Neuronal stem cell (in vitro differentiated cells): ENCODE results near the gene MLST8.

Experiments
- DNase-seq: peaks from one replicate; pipeline ENCODE4 v3.0.0-alpha.2; 2013; ENCODE audit warnings: low spot score
- H2AFZ ChIP-seq: one replicate; pipeline ENCODE4 v1.6.1; 2013; ENCODE audit warnings: mild to moderate bottlenecking, low read length, inconsistent platforms
- H2AK5ac ChIP-seq: 2 replicates; pipeline ENCODE4 v1.6.1; 2013; ENCODE audit warnings: low read depth, mild to moderate bottlenecking, inconsistent platforms, low read length, moderate library complexity, mixed read lengths
- H2BK120ac ChIP-seq: 2 replicates; pipeline ENCODE4 v1.6.1; 2013; ENCODE audit warnings: low read depth, mild to moderate bottlenecking, inconsistent platforms, low read length, moderate library complexity, mixed read lengths
- H2BK12ac ChIP-seq: one replicate; pipeline ENCODE4 v1.6.1; 2013; ENCODE audit warnings: low read length, inconsistent platforms
- H2BK15ac ChIP-seq: 2 replicates; pipeline ENCODE4 v1.6.1; 2013; ENCODE audit warnings: mild to moderate bottlenecking, low read length, inconsistent platforms, mixed read lengths
- H2BK5ac ChIP-seq: one replicate; pipeline ENCODE4 v1.6.1; 2013; ENCODE audit warnings: inconsistent platforms, mild to moderate bottlenecking, low read length, moderate library complexity
- H3K14ac ChIP-seq: one replicate; pipeline ENCODE4 v1.6.1; 2013; ENCODE audit warnings: low read length, inconsistent platforms
- H3K18ac ChIP-seq: 2 replicates; pipeline ENCODE4 v1.6.1; 2013; ENCODE audit warnings: low read length, inconsistent platforms
- H3K23ac ChIP-seq: 2 replicates; pipeline ENCODE4 v1.6.1; 2013; ENCODE audit warnings: low read depth, mild to moderate bottlenecking, mixed read lengths, low read length, inconsistent platforms; ENCODE audit not compliant: poor library complexity
- H3K27ac ChIP-seq: replicated peaks from 3 replicates; pipeline ENCODE4 v1.5.1; 2013; ENCODE audit warnings: low read length, inconsistent platforms
- H3K27me3 ChIP-seq, 3 experiments: 2 replicates each; pipeline ENCODE4 v1.6.1; 2013; ENCODE audit warnings: low read length in 3 of 3, mild to moderate bottlenecking in 2 of 3, inconsistent platforms in 1 of 3, low read depth in 1 of 3, mixed read lengths in 1 of 3, moderate library complexity in 1 of 3; ENCODE audit not compliant: control insufficient read depth in 3 of 3, insufficient read depth in 3 of 3
- H3K36me3 ChIP-seq, 2 donors: replicated peaks in 1 of 2; 2 replicates each; pipeline ENCODE4 v1.6.1; 2013; ENCODE audit warnings: low read length in 2 of 2; ENCODE audit not compliant: control insufficient read depth in 2 of 2, insufficient read depth in 2 of 2
- H3K4ac ChIP-seq: 2 replicates; pipeline ENCODE4 v1.6.1; 2013; ENCODE audit warnings: inconsistent platforms, mild to moderate bottlenecking, low read length, moderate library complexity
- H3K4me1 ChIP-seq, 2 donors: 1 replicate in 1 of 2; 2 replicates in 1 of 2; pipeline ENCODE4 v1.6.1; 2013; ENCODE audit warnings: low read length in 2 of 2, low read depth in 1 of 2; ENCODE audit not compliant: control insufficient read depth in 2 of 2, insufficient read depth in 1 of 2
- H3K4me2 ChIP-seq: one replicate; pipeline ENCODE4 v1.6.1; 2013; ENCODE audit warnings: mild to moderate bottlenecking, low read length, inconsistent platforms; ENCODE audit not compliant: insufficient read depth, poor library complexity, severe bottlenecking
- H3K4me3 ChIP-seq, 2 donors: 2 replicates each; pipeline ENCODE4 v1.5.1; 2013; ENCODE audit warnings: low read length in 2 of 2, mild to moderate bottlenecking in 2 of 2, inconsistent platforms in 1 of 2, moderate library complexity in 1 of 2
- H3K79me1 ChIP-seq: one replicate; pipeline ENCODE4 v1.6.1; 2013; ENCODE audit warnings: low read depth, mild to moderate bottlenecking, inconsistent platforms, low read length, moderate library complexity
- H3K9ac ChIP-seq: one replicate; pipeline ENCODE4 v1.6.1; 2013; ENCODE audit warnings: mild to moderate bottlenecking, low read depth, low read length, inconsistent platforms; ENCODE audit not compliant: poor library complexity
- H3K9me3 ChIP-seq, 2 donors: replicated peaks in 1 of 2; 2 replicates each; pipeline versions ENCODE3 to v1.6.1; 2013; ENCODE audit warnings: low read length in 2 of 2, mild to moderate bottlenecking in 2 of 2, inconsistent platforms in 1 of 2, low read depth in 1 of 2, mixed read lengths in 1 of 2, moderate library complexity in 1 of 2; ENCODE audit not compliant: control insufficient read depth in 2 of 2, insufficient read depth in 1 of 2
- H4K8ac ChIP-seq: one replicate; pipeline ENCODE4 v1.6.1; 2013; ENCODE audit warnings: low read depth, mild to moderate bottlenecking, inconsistent platforms, low read length, moderate library complexity
- H4K91ac ChIP-seq: one replicate; pipeline ENCODE4 v1.6.1; 2013; ENCODE audit warnings: low read length, low read depth, mild to moderate bottlenecking, inconsistent platforms; ENCODE audit not compliant: poor library complexity
- WGBS, 2 donors: extraction: QIAGEN DNeasy Blood & Tissue Kit; methylation state at CpG; one replicate each; pipeline ENCODE4 v1.1.7; 2013; ENCODE audit warnings: missing lambda C conversion rate in 2 of 2, mixed read lengths in 1 of 2; ENCODE audit not compliant: insufficient read length in 2 of 2, insufficient replicate concordance in 1 of 2; ENCODE audit errors: extremely low coverage in 2 of 2; 5-methylcytosine and 5-hydroxymethylcytosine counted together

The MLST8 gene

GRCh38 chr16:2211923-2212347 is 6.7 kb downstream of the MLST8 start:
- Histone ChIP-seq H3K9me3 (no peaks in the 10 kb centered on the region), H3K23ac (peak overlapping the region; percentile 75), H2BK5ac (peak overlapping the region; percentile 44), H2BK15ac (no peak overlapping the region), H3K79me1 (peaks cover 19% of the 10 kb centered on the region), H3K18ac (no peak overlapping the region), H3K14ac (no peak overlapping the region), H3K4me3 (peak overlapping the region in 1 of 2 donors; percentile 97), H2AFZ (no peak overlapping the region), H3K36me3 (peaks cover 38 to 57% of the 10 kb centered on the region in 2 donors), H2BK12ac (no peak overlapping the region), H3K4ac (no peak overlapping the region), H2BK120ac (no peak overlapping the region), H2AK5ac (no peak overlapping the region), H4K8ac (no peak overlapping the region), H3K9ac (peak overlapping the region; percentile 63), H4K91ac (no peak overlapping the region), H3K4me2 (no peak overlapping the region), H3K4me1 (peaks cover 9 to 11% of the 10 kb centered on the region in 2 donors), H3K27me3 (no peaks in the 10 kb centered on the region), H3K27ac (no peak overlapping the region)
- DNase-seq, result no peak
- no CpG with 5 or more reads among the region's 11 CpGs for WGBS, 2 donors

GRCh38 chr16:2212362-2213324 is 7.4 kb downstream of the MLST8 start:
- peaks cover 18% of the 10 kb centered on the region for H3K79me1 ChIP-seq
- no CpG with 5 or more reads among the region's 19 CpGs for WGBS, 2 donors
- H3K27ac ChIP-seq, result no peak overlapping the region
- H2BK15ac ChIP-seq, result no peak overlapping the region
- H3K18ac ChIP-seq, result no peak overlapping the region
- H3K4ac ChIP-seq, result no peak overlapping the region
- no peak overlapping the region for H3K9ac ChIP-seq
- peaks cover 34 to 50% of the 10 kb centered on the region in 2 donors for H3K36me3 ChIP-seq
- H2AK5ac ChIP-seq, result no peak overlapping the region
- H3K4me1 ChIP-seq, result peaks cover 9 to 11% of the 10 kb centered on the region in 2 donors
- H3K14ac ChIP-seq, result no peak overlapping the region
- no peak overlapping the region for H2BK120ac ChIP-seq
- H4K91ac ChIP-seq, result no peak overlapping the region
- H3K9me3 ChIP-seq, result no peaks in the 10 kb centered on the region
- peak overlapping the region; percentile 75 for H3K23ac ChIP-seq
- peak overlapping the region in 1 of 2 donors; percentile 97 for H3K4me3 ChIP-seq
- H2AFZ ChIP-seq, result no peak overlapping the region
- no peak overlapping the region for H4K8ac ChIP-seq
- no peak for DNase-seq
- no peak overlapping the region for H2BK12ac ChIP-seq
- no peaks in the 10 kb centered on the region for H3K27me3 ChIP-seq
- peak overlapping the region; percentile 96 for H3K4me2 ChIP-seq
- H2BK5ac ChIP-seq, result peak overlapping the region; percentile 44

- peak overlapping the region; percentile 98 for H3K9ac ChIP-seq
- peak overlapping the region; percentile 82 for H3K14ac ChIP-seq
- peak overlapping the region; percentile 94 for H2BK5ac ChIP-seq
- H3K27me3 ChIP-seq, result no peaks in the 10 kb centered on the region
- peaks cover 9 to 11% of the 10 kb centered on the region in 2 donors for H3K4me1 ChIP-seq
- no peaks in the 10 kb centered on the region for H3K9me3 ChIP-seq
- H3K18ac ChIP-seq, result peak overlapping the region; percentile 96
- peak overlapping the region; percentile 81 for H2AFZ ChIP-seq
- peak overlapping the region; percentile 26 for H2BK15ac ChIP-seq
- DNase-seq, result no peak
- peak overlapping the region; percentile 97 to 100 for H3K4me3 ChIP-seq
- H2BK120ac ChIP-seq, result no peak overlapping the region
- peaks cover 22 to 36% of the 10 kb centered on the region in 2 donors for H3K36me3 ChIP-seq
- peak overlapping the region; percentile 84 for H2AK5ac ChIP-seq
- peak overlapping the region; percentile 81 for H3K27ac ChIP-seq
- H3K4ac ChIP-seq, result no peak overlapping the region
- H3K23ac ChIP-seq, result peak overlapping the region; percentile 95
- no CpG with 5 or more reads among the region's 98 CpGs for WGBS, 2 donors
- peaks cover 14% of the 10 kb centered on the region for H3K79me1 ChIP-seq
- peak overlapping the region; percentile 41 for H2BK12ac ChIP-seq
- H4K8ac ChIP-seq, result no peak overlapping the region
- H3K4me2 ChIP-seq, result peak overlapping the region; percentile 96
- H4K91ac ChIP-seq, result no peak overlapping the region
Observed at GRCh38 chr16:2213817-2214718, 8.8 kb downstream of the MLST8 start.
